HG03159 (cell line): ENCODE data around the gene NCEH1.

Source experiments
- ATAC-seq: cut with Tn5 transposase; IDR thresholded peaks from one replicate; pipeline ENCODE4 v1.9.1; 2021; ENCODE audit warnings: mild to moderate bottlenecking, moderate library complexity; ENCODE audit not compliant: unreplicated experiment

NCEH1 gene

DNA sequence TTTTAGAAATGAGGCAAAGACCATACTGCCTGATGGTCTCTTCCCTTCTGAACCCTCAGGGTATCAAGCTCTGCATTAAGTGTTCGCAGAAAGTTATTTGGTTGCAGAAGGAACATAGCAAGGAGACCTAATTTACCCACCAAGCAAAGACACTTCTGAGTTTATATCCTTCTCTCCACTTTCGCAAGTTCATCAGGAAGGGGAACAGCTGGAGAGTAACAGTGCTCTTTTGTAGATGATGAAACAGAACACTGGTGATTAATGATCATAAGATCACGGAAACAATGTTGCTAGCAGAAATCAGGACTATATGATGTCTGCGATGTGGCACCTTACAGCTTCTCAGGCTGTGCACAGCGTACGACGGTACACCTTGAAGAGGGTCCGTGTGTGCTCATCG is 62.1 kb downstream of the NCEH1 start:
- ATAC-seq, result no peak

DNA sequence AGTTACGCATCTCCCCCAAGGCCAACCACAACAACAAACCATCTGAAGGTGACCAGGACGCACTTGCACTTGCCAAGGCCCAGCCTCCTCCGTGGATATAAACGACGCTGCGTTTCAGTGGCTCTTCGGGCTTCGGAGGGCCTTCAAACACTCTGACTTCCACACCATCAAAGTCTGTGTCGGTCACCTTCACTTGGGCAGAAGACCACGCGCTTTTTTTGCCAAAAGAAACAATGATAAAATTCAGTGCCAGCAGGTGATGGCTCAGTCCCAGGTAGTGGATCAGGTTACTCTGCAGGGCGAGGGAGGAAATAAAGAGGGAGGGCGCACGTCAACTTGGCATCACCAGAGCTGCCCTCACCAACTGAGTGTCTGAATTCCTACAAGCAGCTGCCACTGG is 63.0 kb downstream of the NCEH1 start:
- no peak for ATAC-seq

DNA sequence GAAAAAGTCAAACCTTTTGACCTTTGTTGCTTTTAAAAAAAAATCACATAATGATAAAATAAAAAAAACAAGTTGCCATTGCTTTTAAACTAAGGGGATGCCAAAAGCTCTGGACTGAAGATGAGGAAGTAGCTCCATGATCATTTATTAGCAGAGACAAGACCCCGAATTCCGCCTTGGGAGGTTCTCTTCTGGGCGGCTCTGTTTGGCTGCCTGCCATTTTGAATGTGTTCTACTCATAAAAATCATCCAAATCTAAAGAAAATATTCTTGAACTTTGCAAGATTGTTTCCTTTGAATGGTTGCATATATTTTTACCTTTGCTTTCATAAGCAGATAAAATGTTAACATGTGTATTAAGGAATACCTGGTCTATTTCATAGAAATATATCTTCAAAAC is 63.8 kb downstream of the NCEH1 start:
- no peak for ATAC-seq

DNA sequence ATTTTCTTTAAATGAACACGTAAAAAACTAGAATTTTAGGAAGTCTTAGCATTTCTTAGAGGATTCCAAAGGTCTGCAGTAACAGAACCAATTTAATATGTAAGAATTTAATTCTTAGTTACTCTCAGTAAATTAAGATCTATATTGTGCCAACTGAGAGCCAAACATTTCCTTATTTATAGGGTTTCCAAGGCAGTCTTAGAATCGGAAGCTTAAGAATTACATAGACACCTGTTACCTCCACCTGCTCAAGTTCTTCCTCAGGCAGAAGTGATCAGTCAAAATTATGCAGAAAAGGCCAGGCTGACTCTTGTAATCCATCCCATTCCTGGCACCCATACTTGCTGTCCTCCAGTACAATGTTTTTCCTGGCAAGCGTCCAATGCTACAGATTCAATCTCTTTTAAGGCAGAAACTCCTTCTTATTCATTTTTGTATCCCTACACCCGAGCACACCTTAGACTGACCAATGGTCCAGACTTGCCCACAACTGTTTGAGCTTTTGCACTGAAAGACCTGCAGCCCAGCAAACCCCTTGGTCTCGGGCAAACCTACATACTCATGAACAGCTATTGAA is 64.3 kb downstream of the NCEH1 start:
- ATAC-seq, result no peak

DNA sequence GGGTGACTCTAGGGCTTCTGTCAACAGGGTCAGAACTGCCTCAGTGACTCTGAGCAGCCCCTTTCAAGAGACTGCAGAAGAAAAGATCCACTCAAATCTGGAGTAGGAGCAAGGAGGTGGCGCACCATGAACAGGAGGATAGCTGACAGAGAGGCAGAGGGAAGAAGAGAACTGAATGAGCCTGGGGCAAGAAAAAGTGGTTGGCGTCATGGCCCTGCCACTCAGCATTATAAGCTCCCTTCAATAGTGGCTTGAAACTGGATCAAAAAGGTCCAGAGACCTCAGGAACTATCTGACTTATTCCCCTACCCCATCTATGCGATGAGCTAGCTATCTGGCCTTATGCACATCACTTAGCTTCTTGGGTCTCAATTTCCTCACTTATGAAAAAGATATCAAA is 66.6 kb downstream of the NCEH1 start:
- ATAC-seq, result no peak

DNA sequence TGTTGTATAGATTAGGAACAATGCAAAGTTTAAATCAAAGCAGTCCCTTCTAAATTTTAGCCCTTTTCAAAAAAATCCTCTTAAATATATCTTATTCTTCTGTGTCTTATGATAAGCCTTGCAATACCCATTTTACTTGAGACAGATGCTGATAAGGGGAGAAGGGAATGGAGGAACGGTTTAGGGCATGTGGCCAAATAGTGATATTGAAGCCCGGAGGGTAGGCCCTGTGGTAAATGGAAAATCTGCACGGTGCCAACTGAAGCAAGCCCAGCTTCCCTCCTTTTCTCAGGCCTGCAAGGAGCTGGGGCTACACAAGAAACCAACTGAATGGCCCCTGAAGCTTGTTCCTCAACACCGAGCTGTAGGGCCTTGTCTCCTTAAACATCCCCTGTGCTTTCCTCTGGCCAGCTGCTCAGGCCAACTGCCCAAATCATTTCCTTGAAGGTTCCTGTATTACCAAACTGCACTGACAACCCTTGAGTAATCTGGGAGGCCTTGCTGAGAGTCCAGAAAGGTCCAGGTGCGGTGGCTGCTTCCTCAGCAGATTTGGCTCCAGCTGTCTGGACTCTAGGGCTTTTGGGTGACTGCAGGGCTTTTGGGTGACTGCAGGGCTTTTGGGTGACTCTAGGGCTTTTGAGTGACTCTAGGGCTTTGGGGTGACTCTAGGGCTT is 67.2 kb downstream of the NCEH1 start:
- ATAC-seq, result no peak

DNA sequence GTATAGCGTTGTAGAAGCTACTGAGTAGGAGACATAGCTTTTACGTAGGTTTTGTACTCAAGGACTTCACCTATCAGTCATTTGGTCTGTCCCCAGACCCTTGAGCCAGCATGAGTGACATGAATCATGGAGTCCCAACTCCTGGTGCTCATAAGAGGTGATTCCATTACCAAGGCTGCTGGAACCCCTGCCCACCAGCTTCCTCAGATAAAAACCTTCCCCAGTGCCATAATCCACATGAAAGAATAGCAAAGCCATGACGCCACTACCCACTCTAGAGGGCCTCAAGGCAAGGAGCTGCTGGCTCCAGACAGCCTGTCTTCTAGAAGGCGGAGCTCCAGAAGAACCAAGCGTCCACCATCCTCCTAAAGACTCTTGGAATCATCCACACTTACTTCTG is 69.6 kb downstream of the NCEH1 start:
- no peak for ATAC-seq

DNA sequence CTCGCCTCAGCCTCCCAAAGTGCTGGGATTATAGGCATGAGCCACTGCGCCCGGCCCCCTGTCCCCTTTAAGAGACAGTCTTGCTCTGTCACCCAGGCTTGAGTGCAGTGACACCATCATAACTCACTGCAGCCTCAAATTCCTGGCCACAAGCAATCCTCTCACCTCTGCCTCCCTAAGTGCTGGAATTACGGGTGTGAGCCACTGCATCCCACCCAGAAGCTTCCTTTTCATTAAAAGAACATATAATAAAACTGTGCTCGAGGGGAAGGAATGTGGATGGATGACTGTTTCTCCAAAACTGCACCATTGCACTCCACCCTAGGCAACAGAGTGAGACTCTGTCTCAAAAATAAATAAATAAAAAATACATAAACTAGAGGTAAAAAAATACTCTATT is 70.1 kb downstream of the NCEH1 start:
- no peak for ATAC-seq

DNA sequence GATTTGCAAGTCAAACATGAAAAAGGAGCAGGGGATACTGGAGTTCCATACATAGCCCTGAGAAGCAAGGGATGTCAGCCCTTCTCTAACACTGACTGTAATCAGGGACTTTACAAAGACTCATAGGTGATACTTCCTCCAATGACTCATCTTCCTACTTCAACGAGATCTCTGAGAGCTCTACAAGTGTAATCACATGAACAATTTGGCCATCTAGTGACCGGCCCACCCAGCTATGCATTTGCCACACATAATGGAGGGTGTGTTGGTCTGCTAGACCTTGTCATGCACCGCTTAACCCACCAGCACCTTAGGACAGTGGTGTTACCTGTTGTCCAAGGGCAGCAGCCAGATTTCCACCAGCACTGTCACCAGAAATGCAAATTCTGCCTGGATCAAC is 75.3 kb downstream of the NCEH1 start:
- peak; percentile 96 for ATAC-seq

DNA sequence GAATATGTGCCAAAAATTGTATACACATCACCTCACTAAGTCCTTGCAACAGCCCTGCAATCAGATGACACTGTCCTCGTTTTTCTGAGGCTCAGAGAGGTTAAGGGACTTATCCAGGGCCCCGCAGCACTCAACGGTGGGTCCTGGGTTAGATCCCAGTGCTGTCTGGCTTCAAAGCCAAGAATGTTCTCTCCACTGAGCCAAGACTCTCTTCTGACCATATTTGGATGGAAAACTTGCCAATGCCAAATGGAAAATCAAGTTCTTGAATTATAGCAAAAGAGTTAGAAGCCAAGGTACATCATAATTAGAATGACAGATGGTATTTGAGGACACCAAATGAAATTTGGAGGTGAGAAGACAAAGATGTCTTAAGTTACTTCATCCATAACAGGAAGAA is 75.9 kb downstream of the NCEH1 start:
- ATAC-seq, result no peak

DNA sequence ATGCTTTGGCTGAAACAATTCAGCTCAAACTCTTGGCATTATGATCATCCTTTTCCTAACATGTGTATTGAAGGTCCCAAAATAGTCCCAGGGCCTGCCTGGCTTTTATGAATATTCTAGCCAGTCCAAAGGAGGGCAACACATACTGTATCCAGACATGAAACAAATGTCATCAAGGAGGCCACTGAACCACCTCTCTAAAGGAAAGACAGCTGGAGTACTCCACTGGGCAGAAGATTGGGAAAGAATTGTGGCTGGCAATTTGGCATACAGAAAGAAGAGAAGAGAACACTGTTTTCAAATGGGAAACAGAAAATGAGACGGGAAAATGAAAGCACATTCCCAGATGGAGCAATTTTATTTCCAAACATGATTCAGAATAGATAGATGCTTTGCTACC is 80.6 kb downstream of the NCEH1 start:
- ATAC-seq, result no peak

DNA sequence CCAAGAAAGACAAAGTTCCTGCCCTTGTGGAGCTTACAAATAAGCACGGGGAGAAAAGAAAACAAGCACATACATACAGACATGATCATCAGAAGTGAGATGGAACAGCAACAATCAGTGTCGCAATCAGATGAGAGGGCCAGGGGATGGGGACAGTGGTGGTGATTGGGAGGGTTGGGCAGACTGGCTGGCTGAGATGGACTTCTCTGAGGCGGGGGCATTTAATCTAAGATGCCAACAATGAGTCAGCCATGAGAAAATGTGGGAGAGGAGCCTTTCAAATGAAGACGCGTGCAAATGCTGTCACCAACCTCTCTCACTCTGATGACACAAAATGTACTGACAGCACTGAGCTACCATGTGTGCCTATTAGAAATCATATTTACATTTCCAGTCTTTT is 81.4 kb downstream of the NCEH1 start:
- ATAC-seq, result no peak

DNA sequence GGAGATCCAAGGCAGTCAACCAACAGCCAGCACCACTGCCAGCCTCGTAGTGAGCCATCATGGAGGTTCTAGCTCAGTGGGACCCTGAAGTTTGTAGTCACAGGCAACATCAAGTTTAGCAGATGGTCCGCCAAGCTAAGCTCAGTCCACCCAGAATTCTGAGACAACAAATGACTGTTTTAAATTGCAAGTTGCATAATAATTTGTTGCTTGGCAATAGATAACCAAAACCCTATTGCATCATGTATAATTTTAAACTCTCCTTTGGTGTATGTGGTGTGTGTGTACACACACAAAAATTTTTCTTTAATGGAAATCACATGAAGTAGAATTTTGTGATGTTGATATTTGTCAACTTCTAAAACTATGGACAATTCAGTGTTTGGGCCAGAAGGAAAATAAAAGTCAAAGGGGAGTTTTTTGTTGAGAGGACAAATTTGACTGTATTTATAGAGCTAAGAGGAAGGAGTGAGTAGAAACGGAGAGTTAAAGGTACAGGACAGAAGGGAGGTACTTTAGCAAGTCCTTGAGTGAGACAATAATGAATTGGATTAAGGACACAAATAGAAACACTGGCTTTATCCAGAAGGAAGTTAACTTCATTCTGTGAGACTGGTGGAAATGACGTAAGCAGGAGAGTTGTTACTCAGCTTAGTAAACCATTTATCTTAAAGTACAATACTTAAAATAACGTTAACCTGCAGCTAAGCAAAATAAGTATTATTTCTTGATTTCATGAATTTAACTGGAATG is 83.6 kb downstream of the NCEH1 start:
- no peak for ATAC-seq

DNA sequence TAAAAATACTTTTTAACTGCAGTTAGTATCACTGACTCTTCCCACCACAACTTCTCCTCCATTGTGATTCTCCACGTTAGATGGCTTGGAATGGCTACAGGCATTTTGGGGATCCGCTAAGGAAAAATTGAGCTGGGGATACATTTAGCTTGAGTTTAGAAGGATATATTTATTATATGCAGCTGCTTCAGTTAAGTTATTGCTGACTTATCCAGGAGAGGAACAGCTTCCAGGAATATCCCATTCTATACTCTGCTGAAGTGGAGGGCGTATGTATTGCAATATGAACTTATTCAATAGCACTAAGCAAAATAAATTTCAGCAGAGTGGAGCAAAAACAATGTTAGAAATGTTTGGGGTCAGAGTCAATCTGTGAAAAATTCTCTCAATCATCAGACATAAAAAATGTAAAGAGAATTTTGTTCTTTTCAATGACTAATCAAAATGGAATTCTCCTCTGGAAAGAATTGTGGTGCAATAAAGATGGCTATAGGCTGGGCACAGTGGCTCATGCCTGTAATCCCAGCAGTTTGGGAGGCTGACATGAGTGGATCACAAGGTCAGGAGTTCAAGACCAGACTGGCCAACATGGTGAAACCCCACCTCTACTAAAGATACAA is 84.7 kb downstream of the NCEH1 start:
- ATAC-seq, result no peak

DNA sequence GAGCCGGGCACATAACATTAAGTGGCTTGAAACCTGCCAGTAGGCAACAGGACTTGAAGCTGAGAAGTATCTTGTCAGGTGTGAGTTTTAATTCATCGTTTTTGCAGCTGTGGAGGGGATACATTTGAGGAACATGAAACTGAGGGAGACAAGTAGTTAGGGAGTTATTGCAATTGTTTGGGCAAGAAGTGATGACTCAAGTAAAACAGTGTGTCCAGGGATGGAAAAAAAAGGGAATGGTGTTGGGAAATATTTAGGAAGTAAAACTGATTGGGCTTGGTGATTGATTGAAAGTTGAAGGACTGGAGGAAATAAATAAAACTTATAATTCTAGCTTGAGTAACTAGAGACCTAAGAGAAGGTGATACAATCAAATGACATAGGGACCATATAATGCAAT is 85.5 kb downstream of the NCEH1 start:
- ATAC-seq, result no peak

DNA sequence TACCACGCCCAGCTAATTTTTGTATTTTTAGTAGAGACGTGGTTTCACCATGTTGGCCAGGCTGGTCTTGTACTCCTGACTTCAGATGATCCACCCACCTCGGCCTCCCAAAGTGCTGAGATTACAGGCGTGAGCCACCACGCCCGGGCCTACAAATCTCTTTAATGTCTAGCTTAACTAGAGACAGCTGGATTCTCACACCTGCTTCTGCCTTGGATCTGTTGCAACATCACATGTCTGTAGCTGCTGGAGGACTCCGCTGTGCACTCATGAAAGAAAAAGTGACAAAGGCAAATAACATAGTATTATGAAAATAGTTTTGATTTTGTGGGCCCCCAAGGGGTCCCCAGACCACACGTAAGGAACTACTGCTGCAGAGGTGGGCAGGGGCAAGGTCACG is 85.9 kb downstream of the NCEH1 start:
- ATAC-seq, result no peak

DNA sequence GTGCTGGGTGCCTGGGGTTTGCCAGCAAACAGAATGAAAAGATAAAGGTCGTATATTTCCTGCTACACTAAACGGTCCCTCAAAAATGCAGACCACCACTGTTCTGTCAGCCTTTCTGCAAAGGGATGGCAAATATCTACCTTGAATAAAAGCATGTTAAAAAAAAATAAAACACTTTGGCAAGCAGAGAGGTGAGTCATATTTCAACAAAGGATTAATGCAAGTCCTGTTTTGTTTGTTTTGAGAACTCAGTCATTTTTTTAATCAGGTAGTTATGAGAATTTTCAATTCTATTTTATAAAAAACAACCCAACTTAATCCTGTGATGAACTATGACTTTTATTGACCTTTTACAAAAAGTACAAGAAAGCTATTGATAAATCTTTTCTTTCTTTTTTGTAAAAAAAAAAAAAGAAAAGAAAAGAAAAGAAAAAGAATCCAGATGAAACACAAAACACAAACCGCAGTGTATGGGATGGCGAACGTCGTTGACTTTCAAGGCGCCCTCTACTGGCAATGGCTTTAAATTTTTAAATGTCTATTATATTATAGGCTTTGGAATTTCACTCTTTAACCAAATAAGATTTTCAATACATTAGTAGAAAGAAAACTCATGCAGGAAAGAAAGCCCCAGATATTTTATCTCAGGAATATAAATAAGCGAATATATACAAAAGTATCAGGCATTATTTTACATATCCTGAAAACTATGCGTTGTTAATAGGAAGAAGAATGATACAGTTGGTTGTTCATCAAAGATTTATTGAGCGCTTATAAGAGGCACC is 87.8 kb downstream of the NCEH1 start:
- ATAC-seq, result no peak

DNA sequence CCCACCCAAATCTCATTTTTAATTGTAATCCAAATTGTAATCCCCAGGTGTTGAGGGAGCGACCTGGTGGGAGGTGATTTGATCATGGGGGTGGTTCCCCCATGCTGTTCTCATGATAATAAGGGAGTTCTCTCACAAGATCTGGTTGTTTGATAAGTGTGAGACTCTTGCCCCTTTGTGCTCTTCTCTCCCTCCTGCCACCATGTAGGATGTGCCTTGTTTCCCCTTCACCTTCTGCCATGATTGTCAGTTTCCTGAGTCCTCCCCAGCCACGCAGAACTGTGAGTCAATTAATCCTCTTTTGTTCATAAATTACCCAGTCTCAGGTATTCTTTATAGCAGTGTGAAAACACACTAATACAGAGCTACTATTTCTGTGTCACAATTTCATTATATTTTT is 88.7 kb downstream of the NCEH1 start:
- no peak for ATAC-seq

DNA sequence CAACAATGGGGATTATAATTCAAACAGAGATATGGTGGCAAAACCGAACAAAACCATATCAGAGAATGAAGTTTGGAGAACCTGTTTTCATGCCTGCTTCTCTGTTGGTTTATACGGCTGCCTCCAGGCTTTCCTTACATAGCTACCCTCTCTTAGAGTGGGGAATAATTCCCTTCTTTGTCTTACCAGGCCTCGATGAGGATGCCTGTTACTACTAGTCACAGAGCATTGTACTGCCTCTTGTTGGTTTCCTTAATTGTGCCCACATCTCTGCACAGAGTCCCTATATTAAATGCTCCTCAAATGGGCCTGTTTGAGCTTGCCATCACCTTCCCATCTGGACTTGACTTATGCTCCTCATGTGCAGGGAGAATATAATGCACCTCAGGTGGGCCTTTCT is 92.9 kb downstream of the NCEH1 start:
- no peak for ATAC-seq

DNA sequence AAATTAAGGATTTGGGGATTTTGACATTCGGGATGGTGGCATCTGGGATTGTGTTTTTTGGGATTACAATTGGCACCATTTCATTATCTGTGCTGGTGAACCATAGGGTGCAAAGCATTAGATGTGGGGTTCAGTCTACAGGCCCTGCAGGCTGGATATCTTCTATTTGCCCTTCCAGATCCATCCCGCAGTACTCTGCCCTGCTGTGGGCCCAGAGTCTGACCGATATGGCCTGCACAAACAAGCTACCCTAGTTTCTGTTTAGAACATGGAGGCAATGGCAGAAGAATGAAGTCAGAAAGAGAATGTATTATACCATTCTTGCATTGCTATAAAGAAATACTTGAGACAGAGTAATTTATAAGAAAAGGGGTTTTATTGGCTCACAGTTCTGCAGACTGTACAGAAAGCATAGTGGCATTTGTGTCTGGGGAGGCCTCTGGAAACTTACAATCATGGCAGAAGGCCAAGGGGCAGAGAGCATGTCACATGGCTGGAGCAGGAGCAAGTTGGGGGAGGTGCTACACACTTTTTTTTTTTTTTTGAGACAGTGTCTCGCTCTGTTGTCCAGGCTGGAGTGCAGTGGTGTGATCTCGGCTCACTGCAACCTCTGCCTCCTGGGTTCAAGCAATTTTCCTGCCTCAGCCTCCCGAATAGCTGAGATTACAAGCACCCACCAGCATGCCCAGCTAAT is 93.7 kb downstream of the NCEH1 start:
- ATAC-seq, result no peak

DNA sequence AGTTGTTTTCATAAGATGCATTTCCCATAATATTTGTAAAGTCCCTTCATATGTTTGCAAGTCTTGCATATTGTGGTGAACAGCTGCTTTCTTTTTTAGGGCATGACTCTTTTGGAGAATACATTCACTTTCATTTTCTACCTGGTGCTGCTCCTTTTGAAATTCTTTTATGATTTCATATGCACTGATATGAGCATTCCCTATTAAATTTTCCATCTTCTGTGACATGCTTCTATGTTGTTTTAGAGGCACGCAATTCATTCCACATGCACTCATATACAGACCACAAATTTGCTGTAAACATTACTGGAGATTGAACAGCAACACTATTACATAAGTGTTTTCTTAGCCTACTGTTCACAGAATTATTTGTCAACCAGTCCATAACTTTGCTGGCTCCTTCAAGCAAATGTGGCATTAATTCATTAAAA is 94.8 kb downstream of the NCEH1 start:
- peak; percentile 68 for ATAC-seq
